MCF 10A (cell line): ENCODE measurements around the gene ST6GAL1. TPM values are rescaled to one million over a fixed set of nuclear protein-coding genes. Genes with fewer than 3 reads are reported as not detected.

Experiments
- BruUV-seq: library from RNA; stranded (reverse); fragments of 400-500 nt; replicated peaks from 2 replicates; lab custom pipeline; 2021; lab: Mats Ljungman, UMichigan
- CTCF ChIA-PET: fragments of 300-600 bp; sonication (Branson Sonifier 250); formaldehyde crosslinking; extraction: SDS; loops from one replicate; lab custom pipeline; 2021; ENCODE audit warnings: antibody characterized with exemption, inconsistent platforms; lab: Yijun Ruan, JAX
- POLR2A ChIA-PET: fragments of 300-600, 350-650 bp; sonication (Branson Sonifier 250); formaldehyde crosslinking; extraction: SDS; loops from one replicate; lab custom pipeline; 2020; ENCODE audit warnings: antibody characterized with exemption, inconsistent platforms; lab: Yijun Ruan, JAX
- DNase-seq: peaks from one replicate; pipeline ENCODE4 v3.0.0-alpha.2; 2018; ENCODE audit not compliant: unreplicated experiment
- H3K27ac Mint-ChIP-seq: one replicate; pipeline ENCODE4 v1.8.0; 2022; ENCODE audit warnings: mild to moderate bottlenecking, low read depth, mixed read lengths; ENCODE audit not compliant: unreplicated experiment
- H3K27me3 Mint-ChIP-seq: one replicate; pipeline ENCODE4 v1.8.0; 2022; ENCODE audit warnings: mixed read lengths; ENCODE audit not compliant: insufficient read depth, unreplicated experiment
- H3K36me3 Mint-ChIP-seq: one replicate; pipeline ENCODE4 v1.8.0; 2022; ENCODE audit warnings: mild to moderate bottlenecking, moderate library complexity, mixed read lengths; ENCODE audit not compliant: insufficient read depth, unreplicated experiment
- H3K4me1 Mint-ChIP-seq: one replicate; pipeline ENCODE4 v1.8.0; 2022; ENCODE audit warnings: mixed read lengths; ENCODE audit not compliant: insufficient read depth, unreplicated experiment
- H3K4me3 Mint-ChIP-seq: one replicate; pipeline ENCODE4 v1.8.0; 2022; ENCODE audit warnings: mild to moderate bottlenecking, moderate library complexity, mixed read lengths; ENCODE audit not compliant: unreplicated experiment
- H3K9me3 Mint-ChIP-seq: one replicate; pipeline ENCODE4 v1.8.0; 2022; ENCODE audit warnings: mixed read lengths; ENCODE audit not compliant: unreplicated experiment
- intact Hi-C: fragments of 100-400 bp; cut with micrococcal nuclease; formaldehyde crosslinking; loops from 2 replicates; pipeline ENCODE4 v1.14.1; 2022
- total RNA-seq: library from RNA; stranded (reverse); gene quantifications from 2 replicates; pipeline ENCODE4 v1.2.3, GENCODE V29; 2022
- TF ChIP-seq, protein P1 (sequence below): fragments of 200-600 bp; IDR thresholded peaks from one replicate; pipeline ENCODE4 v1.8.0; 2022; ENCODE audit warnings: antibody characterized with exemption, mild to moderate bottlenecking; ENCODE audit not compliant: unreplicated experiment

ST6GAL1 gene
- total RNA-seq, 1 experiment from 2014 or later, result 18.8 TPM

DNA sequence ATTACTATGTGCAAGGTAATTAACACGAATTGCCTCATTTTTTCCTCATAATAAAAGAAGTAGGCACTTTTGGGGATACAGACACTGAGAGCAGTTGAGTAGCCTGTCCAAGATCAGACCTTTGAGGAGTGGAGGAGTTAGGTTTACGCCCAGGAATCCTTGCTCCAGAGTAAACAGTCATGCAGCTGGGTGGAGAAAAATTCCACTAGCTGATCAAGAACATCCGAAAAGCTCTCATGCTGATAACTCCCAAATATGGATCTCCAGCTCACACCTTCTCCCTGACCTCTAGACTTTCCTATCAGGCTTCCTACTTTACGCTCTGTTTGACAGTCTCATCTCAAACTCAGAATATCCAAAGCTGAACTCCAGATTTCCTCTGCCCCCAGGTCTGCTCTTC lies 53.3 kb downstream of the ST6GAL1 start:
- CTCF ChIA-PET, result interaction anchor here (0.5 to 0.8 kb wide), 2 partner anchors 16 to 443 kb away, joined by 3 read pairs; no protein-coding TSS in a partner anchor
- Mint-ChIP-seq H3K4me1 (no peaks in the 10 kb centered on the region), H3K27me3 (no peaks in the 10 kb centered on the region), H3K36me3 (peaks cover 8% of the 10 kb centered on the region), H3K9me3 (no peaks in the 10 kb centered on the region), H3K27ac (no peak overlapping the region), H3K4me3 (no peak overlapping the region)
- POLR2A ChIA-PET, result interaction anchor here (1.1 kb wide), 1 partner anchor 25 kb away, joined by 3 read pairs; no protein-coding TSS in a partner anchor
- BruUV-seq, result no TSS peak
- intact Hi-C loops, result no loop called here
- no peak for DNase-seq
- TF ChIP-seq, protein P1, sequence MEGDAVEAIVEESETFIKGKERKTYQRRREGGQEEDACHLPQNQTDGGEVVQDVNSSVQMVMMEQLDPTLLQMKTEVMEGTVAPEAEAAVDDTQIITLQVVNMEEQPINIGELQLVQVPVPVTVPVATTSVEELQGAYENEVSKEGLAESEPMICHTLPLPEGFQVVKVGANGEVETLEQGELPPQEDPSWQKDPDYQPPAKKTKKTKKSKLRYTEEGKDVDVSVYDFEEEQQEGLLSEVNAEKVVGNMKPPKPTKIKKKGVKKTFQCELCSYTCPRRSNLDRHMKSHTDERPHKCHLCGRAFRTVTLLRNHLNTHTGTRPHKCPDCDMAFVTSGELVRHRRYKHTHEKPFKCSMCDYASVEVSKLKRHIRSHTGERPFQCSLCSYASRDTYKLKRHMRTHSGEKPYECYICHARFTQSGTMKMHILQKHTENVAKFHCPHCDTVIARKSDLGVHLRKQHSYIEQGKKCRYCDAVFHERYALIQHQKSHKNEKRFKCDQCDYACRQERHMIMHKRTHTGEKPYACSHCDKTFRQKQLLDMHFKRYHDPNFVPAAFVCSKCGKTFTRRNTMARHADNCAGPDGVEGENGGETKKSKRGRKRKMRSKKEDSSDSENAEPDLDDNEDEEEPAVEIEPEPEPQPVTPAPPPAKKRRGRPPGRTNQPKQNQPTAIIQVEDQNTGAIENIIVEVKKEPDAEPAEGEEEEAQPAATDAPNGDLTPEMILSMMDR, result no peak

DNA sequence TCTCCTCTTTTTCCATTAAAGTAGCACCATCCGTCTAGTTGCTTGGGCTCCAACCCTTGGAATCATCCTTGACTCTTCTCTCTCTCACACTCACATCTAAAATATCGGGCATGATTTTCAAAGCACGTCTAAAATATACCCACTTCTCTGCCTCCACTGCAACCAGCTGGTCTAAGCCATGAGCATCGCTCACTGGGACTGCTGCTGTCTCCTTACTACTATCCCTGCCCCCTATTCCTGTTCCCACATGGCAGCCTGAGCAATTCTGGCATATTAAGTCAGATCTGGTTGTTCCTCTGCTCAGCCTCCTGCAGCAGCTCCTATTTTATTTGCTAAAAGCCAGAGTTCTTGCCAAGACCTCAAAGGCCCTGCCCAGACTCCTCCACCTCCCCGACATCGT lies 53.7 kb downstream of the ST6GAL1 start:
- Mint-ChIP-seq H3K4me1 (no peaks in the 10 kb centered on the region), H3K36me3 (peaks cover 5% of the 10 kb centered on the region), H3K27ac (no peak overlapping the region), H3K4me3 (no peak overlapping the region), H3K27me3 (no peaks in the 10 kb centered on the region), H3K9me3 (no peaks in the 10 kb centered on the region)
- intact Hi-C loops, result no loop called here
- no TSS peak for BruUV-seq
- DNase-seq, result no peak
- TF ChIP-seq, protein P1, result no peak
- ChIA-PET CTCF (interaction anchor here (0.8 kb wide), 1 partner anchor 16 kb away, joined by 3 read pairs; no protein-coding TSS in a partner anchor), POLR2A (interaction anchor here (1.1 kb wide), 1 partner anchor 26 kb away, joined by 3 read pairs; no protein-coding TSS in a partner anchor)

DNA sequence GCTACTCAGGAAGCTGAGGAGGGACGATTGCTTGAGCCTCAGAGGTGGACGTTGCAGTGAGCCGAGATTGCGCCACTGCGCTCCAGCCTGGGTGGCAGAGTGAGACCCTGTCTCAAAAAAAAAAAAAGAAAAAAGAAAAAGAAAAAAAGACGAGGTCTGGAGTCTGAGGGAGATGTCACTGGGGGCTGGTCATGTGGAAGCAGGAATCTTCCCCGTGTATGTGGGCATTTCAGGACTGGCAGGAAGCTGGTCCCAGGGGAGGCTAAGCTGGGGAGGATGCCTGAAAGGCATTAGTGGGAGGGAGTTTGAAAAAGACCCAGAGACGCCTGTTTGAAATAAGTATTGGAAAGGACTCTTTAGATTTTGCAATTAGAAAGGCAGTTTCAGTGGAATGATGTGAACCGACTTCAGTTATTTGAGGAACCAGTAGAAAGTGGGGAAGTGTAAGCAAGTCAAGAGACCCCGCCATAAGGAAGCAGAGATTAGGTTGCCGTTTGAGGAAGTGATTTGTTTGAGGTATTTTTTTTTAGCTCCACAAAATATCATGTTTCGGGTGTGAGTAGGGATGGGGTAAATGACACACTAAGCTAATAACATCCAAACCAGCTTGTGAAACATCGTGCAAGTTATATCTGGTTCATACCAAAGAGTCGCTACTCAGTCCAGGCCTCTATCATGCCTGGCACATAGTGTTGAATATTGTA lies 55.5 kb downstream of the ST6GAL1 start:
- peaks cover 6% of the 10 kb centered on the region for H3K36me3 Mint-ChIP-seq
- H3K27me3 Mint-ChIP-seq, result no peaks in the 10 kb centered on the region
- intact Hi-C loops, result no loop called here
- CTCF ChIA-PET, result interaction anchor here (0.5 kb wide), 1 partner anchor 116 kb away, joined by 3 read pairs; no protein-coding TSS in a partner anchor
- POLR2A ChIA-PET, result interaction anchor here (0.7 kb wide), 1 partner anchor 10 kb away, joined by 3 read pairs; no protein-coding TSS in a partner anchor
- no peak overlapping the region for H3K27ac Mint-ChIP-seq
- H3K4me1 Mint-ChIP-seq, result peaks cover 1% of the 10 kb centered on the region
- no peak for DNase-seq
- no peak overlapping the region for H3K4me3 Mint-ChIP-seq
- TF ChIP-seq, protein P1, result no peak
- H3K9me3 Mint-ChIP-seq, result no peaks in the 10 kb centered on the region
- BruUV-seq, result no TSS peak

DNA sequence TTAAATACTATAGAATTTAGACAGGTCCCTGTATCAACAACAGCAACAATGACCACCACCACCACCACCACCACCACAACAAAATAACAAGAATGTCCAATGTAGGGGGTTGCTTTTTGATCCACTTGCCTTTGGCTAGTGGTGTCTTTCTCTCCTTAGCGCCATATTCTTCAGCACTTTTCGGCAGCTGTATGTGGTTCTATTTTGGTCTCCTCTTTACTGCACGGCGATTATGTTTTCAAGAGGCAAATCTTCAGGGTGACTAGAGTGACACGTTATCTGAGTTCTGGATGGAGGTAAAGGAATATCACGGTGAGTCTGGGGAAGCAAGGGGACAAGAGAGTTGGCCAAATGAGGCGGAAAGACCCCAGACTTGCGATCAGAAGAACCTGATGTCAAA lies 56.1 kb downstream of the ST6GAL1 start:
- no peak overlapping the region for H3K4me3 Mint-ChIP-seq
- peaks cover 6% of the 10 kb centered on the region for H3K36me3 Mint-ChIP-seq
- intact Hi-C loops, result no loop called here
- no peak overlapping the region for H3K27ac Mint-ChIP-seq
- POLR2A ChIA-PET, result no interaction called here
- CTCF ChIA-PET, result no interaction called here
- no TSS peak for BruUV-seq
- no peak for DNase-seq
- TF ChIP-seq, protein P1, result no peak
- H3K27me3 Mint-ChIP-seq, result no peaks in the 10 kb centered on the region
- no peaks in the 10 kb centered on the region for H3K9me3 Mint-ChIP-seq
- peaks cover 7% of the 10 kb centered on the region for H3K4me1 Mint-ChIP-seq
